Activated CD4-positive, CD25-positive, alpha-beta regulatory T cell treated with anti-CD3 and anti-CD28 coated beads, Interleukin-2, amount 50 U/mL, for 24 hours (primary cell): ENCODE results near the gene PIP4K2A.
"Not testable (repeated sequence)": the region's sequence is repeated elsewhere in the genome, so short reads cannot be mapped to it uniquely, and the experiment has no call there.

Experiments
- ATAC-seq, 2 donors: fragments of 150-1000 bp; cut with Tn5 transposase; one replicate each; pipeline ENCODE4 v1.10.0; 2021; ENCODE audit warnings: mild to moderate bottlenecking in 1 of 2, moderate library complexity in 1 of 2

The PIP4K2A gene

DNA sequence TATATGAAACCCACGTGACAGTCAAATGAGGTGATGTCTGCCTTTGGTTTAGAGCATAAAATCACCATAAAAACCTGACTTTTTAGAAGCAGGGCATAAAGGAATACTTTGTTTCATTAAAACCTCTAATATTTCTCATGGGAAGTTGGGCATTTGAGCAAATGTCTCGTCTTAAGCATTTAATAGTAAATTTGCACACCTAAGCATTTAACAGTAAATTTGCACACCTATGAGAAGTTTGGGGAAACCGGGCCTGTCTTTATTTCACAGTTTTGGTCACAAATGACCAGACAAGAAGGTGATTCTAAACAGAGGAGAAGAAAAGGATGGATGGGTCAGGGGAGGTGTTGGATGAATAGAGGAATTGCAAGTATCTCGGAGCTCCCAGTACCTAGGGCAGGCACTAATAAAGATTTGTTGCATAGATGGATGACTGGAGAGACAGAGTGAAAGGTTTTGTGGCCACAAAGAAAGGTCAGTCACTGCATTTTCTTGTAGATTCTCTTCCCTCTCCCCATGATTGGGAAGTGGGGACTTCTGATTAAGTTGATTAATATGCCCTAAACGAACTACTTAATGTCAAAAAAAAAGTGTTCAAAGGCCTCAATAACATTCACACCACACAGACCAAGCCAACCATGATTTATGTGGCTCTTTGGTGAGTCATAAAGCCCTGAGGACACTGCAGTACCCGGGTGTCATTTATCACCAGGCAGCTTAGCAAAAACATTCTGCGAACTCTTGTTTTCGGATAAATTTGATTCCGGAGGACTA, 210.9 kb downstream of the PIP4K2A start:
- no peak for ATAC-seq

DNA sequence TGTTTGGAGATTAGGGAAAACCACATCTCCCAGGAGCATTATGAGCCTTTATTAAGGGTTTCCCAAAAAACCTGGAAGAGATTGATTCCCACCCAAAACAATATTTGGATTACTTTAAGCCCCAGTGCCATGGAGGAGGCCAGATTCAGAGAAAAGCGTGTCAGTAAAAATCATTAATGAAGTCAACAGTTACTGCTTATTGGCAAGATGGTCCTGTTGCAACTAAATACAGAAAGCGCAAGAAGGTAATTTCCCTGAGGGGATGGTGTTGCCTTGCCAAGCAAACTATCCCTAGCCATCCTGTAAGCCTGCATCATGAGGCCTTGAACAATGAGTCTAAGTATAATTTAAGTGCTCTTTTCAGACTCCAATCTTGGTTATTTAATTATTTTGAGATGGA, 212.5 kb downstream of the PIP4K2A start:
- no peak for ATAC-seq

DNA sequence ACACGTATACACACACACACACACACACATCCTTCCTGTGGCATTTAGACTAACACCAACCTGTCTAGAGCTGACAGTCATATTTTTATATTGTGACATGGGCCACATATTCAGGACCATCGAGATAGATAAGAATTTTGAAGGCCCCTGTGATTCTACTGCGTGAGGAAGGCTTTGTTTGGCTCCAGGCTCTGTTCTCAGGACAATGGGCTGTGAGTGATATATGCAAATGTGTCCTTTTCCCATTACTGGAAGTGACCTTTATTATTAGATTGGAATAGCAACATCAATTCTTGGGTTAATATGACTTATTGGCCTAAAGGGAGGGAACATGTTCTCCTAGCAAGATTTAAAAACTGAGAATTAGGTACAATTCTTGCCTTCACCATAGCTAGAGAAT, 213.0 kb downstream of the PIP4K2A start:
- ATAC-seq, result no peak

DNA sequence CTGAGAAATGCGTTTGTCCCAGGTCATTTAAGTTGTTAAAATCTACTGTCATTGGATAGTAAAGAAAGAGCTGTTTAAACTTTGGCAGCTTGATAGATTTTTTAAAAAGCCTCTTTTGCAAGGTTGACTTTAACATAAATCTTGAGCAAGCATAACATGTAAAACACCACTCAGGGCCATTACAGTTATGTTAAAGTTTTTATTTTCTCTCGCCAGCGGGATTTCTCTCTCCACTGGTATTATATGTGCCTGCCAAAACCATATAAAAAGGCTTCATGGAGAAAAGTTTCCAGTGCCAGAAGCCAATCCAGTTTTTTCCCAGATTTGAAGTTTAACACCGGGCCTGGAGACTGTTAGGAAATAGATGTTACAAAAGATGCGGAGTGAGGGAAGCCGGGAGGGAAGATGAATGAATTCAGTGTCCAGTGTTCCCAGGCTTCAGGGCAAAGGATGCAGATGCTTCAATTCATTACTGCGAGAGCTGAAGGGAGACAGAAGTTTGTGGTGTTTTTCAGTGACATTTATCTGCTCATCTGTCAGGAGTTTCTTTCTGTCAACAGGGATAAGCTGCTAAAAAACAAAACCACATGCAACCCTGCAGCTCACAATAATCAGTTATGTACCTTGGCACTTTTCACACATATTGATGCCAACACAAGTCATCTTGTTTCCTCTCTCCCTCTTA, 213.6 kb downstream of the PIP4K2A start:
- ATAC-seq, result no peak

DNA sequence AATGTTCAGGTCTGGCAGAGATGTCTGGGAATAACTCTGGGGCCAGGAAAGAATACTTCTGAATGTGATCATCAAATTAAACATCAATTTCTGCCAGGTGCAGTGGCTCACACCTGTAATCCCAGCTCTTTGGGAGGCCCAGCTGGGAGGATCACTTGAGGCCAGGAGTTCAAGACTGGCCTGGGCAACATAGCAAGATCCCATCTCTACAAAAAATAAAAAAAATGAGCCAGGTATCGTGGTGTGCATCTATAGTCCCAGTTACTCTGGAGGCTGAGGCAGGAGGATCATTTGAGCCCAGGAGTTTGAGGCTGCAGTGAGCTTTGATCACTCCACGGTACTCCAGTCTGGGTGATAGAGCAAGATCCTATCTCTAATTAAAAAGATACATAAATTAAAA, 214.4 kb downstream of the PIP4K2A start:
- ATAC-seq, result not testable (repeated sequence)

DNA sequence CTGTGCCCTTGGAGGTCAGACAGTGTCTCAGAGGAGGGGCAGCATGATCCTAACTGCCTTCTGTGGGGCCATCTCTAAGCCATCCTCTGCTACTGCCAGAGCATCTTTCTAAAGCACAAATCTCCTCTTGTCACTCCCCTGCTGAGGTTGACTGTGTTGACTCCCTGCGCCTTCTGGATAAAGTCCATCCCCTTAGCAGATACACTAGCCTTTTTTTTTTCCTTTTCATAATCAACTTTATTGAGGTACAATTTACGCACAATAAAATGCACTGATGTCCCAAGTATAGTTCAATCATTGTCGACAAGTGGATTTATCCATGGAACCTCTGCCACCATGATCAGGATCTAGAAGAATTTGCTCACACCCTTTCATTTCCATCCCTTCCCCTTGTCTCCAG, 219.0 kb downstream of the PIP4K2A start:
- no peak for ATAC-seq

DNA sequence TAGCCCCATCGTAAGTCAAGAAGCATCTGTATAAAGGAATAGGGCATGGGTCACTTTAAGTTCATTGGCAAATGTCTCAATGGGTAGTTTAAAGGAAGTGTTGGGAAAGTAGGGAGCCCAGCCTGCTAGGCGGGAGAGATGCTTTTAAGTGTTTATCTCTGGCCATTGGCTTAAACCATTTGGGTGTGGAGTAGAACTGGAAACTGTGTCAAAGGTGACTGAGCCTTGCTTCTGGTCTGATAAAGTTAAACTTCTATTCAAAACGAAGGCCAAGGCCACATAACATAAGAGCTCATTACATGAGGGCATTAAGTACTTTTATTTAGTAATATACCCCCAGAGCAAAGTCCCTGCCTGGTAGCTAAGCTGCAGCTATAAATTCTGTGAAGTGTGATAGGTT, 220.4 kb downstream of the PIP4K2A start:
- ATAC-seq, result no peak

DNA sequence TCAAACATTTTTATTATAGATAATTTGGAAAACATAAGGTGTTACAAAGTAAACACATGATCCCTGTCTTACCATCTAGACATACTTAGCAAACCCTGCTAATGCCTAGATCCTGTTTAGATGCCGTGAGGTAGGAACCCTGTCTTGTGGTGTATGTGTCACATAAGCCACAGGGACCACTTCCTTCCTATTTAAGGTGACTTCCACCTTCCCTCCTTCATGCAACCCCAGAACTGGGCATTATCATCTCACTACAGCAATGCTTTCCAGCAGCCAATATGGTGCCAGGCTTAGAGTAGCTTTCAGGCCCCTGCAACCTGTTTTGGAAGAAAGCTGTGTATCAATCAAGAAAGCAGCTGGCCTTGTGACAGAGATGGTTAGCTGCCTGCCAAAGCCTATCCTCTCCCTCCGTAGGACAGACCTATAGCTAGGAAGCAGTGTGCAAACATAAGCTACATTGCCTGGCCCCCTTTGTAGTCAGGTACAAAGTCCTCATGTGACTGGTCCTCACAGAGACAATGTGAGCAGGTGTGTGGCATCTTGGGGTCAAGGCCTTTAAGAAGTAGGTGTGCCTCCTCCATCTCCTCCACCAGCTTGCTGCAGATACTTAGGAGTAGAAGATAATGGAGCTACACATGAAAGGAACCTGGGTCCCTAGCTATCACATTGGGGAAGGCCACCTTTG, 222.3 kb downstream of the PIP4K2A start:
- ATAC-seq, result peak; percentile 66 to 71

DNA sequence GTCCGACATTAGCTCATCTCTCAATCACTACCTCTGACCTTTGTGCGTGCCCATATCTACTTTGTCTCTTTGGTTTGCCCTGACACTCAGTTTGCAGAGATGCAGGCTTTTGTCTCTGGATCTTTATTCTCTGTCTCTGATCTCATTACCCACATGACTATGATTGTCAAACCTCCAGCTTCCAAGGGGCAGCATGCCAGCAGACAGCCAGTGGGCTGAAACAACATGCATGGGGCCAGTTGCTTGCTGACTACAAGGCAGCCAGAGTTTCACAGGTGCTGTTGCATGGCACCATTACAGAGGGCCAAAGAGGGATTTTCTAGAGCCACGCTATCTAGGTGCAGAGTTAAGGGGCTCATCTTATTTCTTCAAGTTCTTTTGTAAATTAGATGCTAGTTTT, 222.9 kb downstream of the PIP4K2A start:
- ATAC-seq, result no peak

DNA sequence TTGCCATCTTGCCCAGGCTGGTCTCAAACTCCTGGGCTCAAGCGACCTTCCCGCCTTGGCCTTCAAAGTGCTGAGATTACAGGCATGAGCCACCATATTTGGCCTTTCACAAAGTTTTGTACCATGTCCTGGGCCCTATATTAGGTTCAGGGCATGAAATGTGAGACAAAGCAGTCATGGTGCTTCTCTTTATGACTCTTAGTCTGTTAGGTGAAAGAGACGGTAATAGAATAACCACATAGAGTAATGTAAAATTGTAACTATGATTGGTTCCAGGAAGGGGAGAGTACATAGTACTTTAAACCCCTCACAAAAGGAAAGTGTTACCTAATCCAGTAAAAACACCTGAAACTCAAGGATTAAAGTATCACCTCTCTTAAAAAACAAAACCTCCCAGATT, 224.4 kb downstream of the PIP4K2A start:
- ATAC-seq, result peak; percentile 29 to 50

DNA sequence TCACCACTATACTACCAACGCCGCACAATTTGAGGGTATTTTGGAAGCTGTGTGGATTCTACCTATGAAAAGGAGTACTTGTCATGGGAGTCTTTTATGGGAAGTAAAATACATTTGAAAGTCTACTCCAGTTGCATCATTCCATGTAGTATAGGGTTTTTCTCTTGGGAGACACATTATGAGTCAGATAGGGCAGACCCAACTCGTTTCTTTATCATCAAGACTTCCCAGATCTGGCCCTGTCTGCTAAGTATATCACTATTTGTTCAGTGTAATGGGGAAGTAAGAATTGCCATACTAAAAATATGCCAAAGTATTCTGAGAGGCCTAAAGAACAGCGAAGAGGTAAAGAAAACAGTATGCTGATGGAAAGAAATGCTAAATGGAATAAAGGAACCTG, 224.9 kb downstream of the PIP4K2A start:
- peak in 1 of 2 donors; percentile 42 for ATAC-seq

DNA sequence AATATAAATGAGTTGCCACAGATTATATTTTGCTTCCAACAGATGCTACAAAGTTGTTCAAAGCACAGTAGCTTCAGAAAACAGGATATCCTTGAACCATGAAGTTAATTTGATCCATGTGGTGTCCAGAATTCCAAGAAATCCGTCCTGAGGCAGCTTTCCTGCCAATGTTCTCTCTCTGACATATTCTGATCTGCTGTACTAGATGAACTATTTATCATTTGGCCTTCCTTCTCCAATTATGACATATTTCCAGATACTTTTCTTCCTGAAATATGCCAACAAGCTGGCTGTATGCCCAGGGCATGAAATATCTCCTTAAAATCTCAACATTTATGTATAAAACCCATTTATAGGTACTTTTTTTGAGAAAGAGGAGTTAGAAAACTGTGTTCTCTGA, 227.9 kb downstream of the PIP4K2A start:
- ATAC-seq, result no peak
